Colon (tissue), 2 donors: ENCODE results near the gene DPH5.
"Not testable (repeated sequence)": the region's sequence is repeated elsewhere in the genome, so short reads cannot be mapped to it uniquely, and the experiment has no call there.

Source experiments
- FAIRE-seq: peaks from 2 replicates; lab custom pipeline; 2012; peaks lifted over from hg19 to GRCh38; lab: Jason Lieb, UNC
- donor health status: control.
- donor health status: control.

Gene DPH5, protein sequence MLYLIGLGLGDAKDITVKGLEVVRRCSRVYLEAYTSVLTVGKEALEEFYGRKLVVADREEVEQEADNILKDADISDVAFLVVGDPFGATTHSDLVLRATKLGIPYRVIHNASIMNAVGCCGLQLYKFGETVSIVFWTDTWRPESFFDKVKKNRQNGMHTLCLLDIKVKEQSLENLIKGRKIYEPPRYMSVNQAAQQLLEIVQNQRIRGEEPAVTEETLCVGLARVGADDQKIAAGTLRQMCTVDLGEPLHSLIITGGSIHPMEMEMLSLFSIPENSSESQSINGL

DNA sequence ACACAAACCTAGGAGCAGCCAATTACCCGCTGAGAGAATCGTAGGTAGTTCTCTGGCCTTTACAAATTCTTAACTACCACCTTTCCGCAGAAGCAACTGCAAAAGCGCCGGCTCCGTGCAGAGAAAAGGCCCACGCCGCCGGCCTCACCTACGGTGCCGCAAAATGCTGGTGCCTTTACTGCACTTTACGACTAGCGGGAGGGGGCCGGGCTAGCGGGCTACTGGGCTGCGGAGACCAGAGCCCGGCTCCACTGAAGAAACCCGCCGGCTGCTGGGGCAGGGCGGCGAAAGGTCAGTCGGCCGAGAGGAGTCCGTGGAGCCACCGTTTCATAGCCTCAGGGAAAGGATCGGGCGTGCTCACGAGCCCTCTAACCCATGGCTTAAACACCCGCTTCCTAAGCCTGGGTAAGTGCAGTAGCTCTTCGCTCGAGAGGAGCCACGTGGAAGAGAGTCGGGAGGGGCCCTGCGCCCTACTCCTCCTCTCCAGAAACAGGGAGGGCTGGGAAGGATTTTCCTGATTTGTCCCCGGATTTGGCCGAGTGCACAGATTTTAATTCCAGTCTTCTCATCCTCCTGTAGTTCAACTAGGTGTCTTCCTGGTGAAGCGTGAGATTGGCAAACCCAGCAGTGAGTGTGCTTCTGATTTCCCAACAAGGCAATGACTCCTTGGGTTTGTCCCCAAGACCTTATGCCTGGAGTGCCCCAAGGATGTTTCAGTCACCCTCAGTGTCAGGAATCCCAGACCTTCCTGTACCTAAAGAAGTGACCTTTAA, at the start of gene DPH5:
DPH5 (minus strand) TSS at position 128 of the 773 bp plus-strand sequence. CDS start 341 bp downstream, outside the sequence.
- FAIRE-seq = no peak

DNA sequence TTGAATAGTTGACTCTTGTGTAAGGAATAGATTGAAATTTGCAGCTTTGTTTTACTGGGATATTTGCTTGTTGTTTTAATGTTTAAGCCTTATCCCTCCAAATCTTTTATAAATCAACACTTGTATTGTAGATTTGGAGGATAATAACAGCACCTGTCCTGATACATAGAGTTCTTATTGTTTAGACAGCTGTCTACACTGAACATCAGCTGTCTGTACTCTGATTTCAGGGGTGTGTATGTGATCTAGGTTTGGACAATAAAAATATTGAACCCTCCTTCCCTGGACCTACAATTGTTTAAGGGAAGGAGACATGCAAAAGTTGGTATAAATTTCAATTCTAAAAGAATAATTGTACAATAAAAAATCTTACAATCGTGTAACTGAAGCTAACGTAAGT, 48.3 kb upstream of the DPH5 start:
- no peak for FAIRE-seq

DNA sequence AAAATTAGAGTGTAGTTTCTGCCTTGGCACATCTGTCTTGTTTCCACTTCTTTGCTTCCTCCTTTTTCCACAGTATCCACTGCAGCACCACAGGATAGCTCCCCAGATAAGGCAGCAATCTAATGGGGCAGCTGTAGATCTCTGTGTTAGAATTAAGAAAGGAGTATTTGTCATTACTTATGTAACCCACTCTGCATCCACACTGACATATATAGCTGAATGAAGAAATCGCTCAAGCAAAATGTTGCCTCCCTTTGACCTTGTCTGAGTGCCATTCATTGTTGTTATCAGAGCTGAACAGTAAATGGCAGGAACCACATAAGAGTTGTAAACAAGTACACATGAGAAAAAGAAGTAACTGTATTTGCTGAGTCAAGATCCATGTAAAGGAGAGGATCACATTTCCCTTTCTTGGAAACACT, 45.9 kb upstream of the DPH5 start:
- FAIRE-seq = no peak

DNA sequence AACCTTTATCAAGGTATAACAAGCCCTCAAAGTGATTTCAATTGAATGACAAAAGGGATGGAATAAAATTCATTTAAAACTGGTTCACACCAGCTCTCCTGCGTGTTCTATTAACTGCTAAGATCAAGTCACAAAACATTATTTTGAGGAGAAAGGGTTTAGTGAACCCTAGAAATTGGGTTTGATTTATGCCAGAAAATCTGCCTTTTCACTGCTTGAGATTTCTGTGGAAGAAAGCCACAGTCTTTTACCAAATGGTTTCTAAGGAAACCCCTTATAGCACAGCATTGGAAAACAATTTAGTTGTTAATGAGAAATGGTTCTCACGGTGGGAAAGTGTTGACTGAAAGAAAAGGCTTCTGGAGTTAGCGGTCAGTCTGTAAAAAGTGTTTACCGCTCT, 43.6 kb upstream of the DPH5 start:
- FAIRE-seq = no peak

DNA sequence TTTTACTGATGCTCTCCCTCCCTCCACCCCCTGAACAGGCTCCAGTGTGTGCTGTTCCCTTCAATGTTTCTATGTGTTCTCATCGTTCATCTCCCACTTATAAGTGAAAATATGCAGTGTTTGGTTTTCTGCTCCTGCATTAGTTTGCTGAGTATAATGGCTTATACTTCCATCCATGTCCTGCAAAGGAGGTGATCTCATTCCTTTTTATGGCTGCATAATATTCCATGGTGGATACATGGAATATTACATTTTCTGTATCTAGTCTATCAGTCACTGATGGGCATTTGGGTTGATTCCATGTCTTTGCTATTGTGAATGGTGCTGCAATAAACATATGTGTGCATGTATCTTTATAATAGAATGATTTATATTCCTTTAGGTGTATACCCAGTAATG, 41.4 kb upstream of the DPH5 start:
- not testable (repeated sequence) for FAIRE-seq

DNA sequence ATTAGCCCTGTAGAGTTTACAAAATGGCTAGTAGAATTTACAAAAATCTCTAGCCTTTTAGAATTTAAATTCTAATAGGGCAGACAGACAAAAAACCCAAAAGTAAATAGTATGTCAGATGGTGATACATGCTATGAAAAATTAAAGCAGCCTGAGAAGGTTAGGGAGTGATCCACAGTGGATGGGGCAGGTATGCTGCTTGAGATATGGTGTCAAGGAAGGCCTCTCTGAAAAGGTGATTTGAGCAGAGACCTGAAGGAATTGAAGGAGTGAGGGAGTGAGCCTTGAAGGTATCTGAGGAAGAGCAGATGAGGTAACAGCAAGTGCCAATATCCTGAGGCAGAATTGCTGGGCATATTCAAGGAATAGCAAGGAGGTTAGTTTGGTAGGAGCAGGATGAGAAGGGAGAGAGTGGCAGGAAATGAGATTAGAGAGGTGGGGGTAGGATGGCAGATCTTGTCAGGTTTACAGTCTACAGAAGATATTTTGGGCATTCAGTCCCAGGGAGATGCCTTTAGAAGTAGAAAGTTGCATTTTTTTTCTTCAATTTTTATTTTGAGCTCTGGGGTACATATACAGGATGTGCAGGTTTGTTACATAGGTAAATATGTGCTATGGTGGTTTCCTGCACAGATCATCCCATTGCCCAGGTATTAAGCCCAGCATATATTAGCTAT, 40.8 kb upstream of the DPH5 start:
- FAIRE-seq = no peak

DNA sequence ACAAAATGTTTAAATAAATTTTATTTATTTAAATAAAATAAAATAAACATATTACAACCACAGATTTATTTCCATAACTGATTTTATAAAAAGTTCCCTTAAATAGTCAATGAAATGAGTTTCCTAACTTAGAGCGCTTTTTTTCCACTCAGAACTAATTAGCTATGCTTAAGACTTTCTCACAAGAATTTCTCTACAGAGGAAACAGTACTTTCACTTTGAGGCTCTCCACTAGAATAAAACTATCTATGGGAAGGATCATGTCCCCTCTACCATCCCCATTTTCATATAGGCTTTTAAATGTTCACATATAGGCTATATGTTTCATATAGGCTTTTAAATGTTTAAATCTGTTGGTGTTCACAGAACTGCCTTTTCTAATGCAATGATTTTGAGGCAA, 40.0 kb upstream of the DPH5 start:
- FAIRE-seq = no peak

DNA sequence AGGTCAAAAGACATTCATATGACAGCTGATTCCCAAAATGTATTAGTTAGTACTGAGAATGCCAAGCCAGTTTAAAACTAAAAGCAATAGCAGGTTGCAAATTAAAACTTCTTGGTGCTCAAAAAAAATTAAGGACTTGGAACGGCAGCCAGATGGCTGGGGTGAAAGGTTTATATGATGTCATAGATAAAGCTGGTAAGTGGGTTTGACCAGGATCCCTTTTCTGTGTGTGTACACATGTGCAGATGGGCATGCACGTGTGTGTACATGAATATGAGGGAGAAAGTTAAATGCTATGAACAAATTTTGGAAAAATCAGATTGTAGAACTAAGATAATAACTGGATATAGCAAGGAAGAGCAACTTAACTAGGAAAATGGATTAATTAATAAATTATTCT, 39.1 kb upstream of the DPH5 start:
- no peak for FAIRE-seq

DNA sequence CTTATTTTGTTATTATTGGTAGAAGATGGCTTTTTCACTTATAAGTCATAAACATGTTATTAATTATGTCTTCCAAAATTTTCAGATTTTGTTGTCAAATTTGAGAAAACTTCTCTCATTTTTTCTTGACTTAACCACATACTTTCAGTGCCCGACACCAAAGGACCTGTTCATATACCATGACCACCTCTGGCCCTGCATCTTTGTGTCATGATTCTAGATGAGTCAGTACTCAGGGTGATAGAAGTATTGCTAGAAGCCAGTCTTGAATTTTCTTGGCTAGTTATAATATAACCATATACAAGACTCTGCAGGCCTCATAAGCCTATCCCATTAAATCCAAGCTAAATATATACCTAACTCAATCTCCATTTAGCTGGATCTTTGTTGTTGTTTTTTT, 35.4 kb upstream of the DPH5 start:
- no peak for FAIRE-seq

DNA sequence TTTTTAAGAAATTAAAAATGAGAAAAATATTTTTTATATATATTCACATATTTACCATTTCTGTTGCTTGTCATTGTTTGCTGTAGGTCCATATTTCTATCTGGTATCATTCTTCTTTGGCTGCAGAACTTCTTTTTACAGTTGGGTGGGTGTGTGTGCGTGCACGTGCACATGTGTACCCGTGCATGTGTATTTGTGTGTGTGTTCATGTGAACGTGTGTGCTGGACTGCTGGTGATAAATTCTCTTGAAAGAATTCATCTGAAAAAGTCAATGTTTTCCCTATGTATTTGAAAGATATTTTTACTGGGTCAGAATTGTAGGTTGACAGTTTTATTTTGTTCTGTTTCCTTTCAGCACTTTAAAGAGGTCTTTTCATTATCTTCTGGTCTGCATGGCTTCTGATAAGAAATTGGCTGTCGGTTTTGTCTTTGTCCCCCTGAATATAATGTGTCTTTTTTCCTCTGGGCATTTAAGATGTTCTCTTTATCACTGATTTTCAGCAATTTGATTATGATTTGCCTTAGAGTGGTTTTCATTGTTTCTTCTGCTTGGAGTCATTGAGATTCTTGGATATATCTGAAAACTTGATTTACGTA, 34.5 kb upstream of the DPH5 start:
- FAIRE-seq = no peak

DNA sequence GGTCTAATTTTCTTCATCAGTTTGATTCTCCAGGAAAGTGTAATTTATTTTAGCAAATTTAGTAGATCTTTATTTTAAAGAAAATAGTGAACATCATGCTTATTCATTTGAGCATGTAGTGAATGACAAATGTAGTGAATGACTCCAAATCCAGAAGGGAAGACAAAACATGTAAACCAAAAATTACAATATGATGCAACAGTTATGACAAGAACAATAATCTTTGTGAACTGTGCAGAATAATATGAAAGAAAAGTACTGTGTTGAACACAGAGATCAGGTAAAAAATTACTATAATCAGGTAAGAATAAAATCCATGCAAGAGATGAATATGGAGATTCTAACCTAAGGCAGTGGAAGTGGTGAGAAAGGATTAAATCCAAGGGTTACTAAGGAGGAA, 30.0 kb upstream of the DPH5 start:
- FAIRE-seq = no peak

DNA sequence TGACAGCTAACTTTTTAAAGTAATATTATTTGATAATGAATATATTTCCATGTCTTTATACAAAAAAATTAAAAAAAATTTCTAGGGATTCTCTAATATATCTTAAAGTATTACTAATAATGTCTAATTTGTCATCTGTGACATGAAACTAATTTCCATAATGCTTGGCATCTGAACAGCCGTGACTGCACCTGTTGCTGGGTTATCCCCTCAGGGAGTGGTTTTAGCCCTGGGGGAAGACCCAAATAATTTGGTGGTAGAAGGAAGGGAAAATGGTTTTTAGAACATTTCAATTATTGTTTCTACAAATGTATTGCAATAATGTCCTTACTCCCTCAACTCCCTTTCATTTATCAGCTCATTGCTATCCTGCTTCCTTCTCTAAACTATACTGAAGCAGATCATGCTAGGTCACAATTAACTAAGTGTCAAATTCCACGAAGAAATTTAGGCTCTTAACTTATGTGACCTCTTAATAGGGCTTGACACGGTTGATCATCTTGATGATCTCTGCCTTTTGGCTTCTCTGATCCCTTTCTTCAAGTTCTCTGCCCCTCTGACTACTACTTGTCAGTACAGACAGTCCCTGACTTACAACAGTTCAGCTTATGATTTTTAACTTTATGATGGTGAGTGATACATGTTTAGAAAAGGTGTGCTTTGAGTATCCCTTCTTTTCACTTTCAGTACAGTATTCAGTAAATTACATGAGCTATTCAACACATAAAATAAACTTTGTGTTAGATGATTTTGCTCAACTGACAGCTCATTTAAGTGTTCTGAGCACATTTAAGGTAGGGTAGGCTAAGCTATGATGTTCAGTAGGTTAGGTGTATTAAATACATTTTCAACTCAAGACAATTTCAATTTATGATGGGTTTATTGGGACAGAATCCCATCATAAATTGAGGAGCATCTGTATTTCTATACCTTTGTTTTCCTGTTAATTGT, 26.4 kb upstream of the DPH5 start:
- FAIRE-seq = no peak

DNA sequence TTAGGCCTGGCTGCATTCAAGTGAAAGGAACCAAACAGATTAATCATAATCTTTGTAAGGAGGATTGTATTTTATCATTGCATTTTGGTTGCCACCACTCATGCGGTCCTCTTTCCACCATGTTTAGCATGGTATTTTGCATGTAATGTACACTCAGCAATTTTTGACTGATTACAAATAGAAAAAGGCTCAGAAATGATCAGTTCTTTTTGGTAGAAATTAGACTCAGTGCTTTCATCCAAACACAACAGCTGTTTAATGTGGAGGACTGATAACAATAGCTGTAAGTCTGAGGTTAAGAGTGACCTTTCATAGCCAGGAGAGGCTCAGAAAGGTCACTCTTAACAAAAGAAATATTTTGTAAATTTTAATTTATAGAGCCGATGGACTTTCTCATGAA, 25.3 kb upstream of the DPH5 start:
- no peak for FAIRE-seq

DNA sequence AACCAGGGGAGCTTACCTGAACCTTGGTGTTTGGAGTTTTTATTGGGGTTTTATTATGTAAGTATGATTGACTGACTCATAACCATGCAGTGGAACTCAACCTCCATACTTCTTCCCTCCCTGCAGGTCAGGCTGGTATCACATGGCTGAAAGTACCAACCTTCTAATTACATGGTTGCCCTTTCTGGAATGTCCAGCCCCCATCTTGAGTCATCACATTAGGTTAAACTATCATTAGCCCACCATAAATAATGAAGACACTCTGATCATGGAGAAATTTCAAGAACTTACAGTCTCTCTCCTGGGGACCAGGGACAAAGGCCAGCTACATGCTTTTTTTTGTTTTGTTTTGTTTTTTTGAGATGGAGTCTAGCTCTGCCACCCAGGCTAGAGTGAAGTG, 19.2 kb upstream of the DPH5 start:
- no peak for FAIRE-seq

DNA sequence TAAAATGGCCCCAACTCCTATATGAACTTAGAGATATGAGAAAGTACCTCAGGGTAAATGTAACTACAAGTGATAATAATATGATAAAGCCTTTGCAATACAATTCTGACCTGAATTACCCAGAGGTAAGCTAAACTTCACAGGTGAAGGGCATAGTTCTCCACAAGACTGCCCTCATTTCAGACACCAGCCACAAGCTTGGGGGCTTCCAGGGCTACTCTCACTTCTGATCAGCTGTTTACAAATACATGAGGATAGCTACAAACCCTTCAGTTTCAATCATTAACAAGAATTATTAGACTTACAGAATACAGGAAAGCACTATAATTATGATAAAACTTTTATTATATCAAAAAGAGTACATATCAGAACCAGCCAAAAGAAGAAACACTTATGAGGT, 18.7 kb upstream of the DPH5 start:
- no peak for FAIRE-seq

DNA sequence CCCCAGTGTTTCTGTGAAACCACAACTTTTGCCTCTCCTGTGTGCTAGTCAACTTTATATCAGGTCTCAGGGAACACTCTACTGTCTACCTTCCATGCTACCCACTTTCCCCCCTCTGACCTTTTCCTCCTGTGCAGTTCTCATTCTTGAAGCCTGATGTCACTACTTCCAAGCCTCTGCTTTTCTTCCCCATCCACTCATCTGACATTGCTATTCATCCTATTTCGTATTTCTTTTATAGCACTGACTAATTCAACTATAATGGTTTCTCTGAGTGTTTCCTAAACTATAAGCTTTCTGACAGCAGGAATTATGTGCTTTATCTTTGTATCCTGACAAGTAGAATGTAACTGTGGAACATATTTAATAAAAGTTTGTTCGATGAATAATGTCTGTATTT, 18.2 kb upstream of the DPH5 start:
- FAIRE-seq = no peak

DNA sequence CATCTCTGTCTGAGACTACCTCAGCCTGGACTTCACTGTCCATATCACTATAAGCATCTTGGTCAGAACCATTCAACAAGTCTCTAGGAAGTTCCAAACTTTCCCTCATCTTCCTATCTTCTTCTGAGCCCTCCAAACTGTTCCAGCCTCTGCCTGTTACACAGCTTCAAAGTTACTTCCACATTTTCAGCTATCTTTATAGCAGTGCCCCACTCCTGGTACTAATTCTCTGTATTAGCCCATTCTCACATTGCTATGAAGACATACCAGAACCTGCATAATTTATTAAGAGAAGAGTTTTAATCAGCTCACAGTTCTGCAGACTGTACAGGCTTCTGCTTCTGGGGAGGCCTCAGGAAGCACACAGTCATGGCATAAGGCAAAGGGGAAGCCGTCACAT, 15.7 kb upstream of the DPH5 start:
- FAIRE-seq = no peak

DNA sequence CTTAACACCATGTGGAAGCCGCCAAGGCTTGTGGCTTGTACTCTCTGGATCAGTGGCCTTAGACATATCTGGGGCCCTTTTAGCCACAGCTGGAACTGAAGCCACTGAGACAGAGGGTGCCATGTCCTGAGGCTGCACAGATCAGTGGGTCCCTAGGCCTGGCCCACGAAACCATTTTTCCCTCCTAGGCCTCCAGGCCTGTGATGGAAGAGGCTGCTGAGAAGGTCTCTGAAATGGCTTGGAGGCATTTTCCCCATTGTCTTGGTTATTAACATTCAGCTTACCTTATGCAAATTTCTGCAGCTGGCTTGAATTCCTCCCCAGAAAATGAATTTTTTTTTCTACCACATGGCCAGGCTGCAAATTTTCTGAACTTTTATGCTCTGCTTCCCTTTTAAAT, 15.1 kb upstream of the DPH5 start:
- no peak for FAIRE-seq

DNA sequence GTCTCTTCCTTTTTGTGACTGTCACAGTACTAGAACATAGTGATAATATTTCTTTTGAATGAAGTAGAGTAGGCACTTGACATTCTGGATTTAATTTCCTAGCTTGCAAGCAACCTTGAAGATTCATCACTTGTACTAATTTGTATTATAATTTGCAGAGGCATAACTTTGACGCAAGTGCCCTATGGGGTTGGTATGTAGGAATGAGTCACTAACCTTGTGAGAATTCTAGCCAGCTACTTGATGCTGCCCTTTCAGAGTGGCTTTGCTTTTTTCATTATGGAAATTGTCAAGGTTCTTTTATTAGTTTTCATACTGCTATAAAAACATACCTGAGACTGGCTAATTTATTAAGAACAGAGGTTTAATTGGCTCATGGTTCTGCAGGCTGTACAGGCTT, 13.7 kb upstream of the DPH5 start:
- no peak for FAIRE-seq

DNA sequence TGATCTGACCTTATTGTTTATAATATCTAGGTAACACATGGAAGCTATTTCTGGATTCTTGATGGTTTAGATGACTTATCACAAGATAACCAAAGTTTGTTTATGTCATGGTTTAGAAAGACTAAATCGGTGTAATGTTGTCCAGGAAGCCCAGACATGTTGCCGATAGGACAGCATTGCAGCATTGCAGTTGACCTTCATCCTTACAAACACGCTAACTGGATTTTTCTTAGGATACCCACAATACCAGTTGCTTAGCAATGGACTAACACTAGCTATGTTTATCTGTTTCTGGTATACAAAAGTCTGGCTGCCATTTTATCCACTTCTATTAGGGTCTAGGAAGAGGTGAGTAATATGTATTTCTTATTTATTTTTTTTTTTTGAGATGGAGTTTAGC, 11.7 kb upstream of the DPH5 start:
- FAIRE-seq = no peak

DNA sequence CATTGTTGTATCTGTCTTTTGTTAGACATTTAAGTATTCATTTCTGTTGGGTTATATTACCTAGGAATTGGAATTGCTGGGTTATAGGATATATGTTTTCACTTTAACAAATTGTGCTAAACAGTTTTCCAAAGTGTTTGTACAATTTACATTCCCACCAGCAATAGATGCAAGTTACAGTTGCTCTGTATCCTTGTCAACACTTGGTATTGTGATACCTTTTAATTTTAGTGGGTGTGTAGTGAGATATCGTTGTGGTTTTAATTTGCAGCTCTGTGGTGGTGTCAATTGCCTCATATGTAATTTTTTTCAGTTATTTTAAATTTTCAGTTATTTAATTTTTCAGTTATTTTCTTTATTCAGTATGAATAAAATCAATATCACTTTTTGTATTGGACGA, 7.4 kb upstream of the DPH5 start:
- no peak for FAIRE-seq

DNA sequence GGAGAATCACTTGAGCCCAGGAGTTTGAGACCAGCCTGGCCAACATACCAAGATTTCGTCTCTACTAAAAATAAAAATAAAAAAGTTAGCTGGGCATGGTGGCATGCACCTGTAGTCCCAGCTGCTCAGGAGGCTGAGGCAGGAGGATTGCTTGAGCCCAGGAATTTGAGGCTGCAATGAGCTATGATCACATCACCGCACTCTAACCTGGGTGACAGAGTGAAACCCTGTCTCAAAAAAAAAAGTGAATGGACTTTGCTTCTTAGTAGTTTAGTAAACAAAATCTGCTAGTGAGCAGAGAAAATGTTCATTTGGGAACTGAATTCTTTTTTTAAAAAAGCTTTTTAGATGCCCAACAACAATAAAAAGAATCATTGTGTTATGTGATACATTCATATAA, 6.5 kb upstream of the DPH5 start:
- FAIRE-seq = not testable (repeated sequence)
